HG03571 (cell line): Measurements from ENCODE around the gene MSI2.

Source experiments
- ATAC-seq: cut with Tn5 transposase; IDR thresholded peaks from one replicate; pipeline ENCODE4 v1.9.1; 2021; ENCODE audit not compliant: unreplicated experiment

The MSI2 gene

DNA sequence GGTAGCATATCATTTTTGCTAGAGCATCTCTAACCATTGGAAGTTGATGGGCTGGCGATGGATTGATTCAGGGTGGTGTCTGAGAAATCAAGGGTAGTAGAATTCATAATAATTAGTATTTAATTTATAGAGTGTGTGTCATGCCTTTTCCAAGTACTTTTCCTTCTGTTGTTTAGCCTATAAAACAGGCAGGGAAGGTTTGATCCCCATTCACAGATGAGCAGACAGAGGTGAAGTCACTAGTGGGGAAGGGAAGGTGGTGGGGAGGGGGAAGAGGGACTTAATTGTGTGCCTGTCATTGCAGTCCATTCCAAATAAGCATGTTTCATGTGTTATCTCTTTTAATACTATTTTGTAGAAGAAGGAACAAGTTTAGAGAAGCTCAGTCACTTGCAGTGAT, 131.3 kb downstream of the MSI2 start:
- ATAC-seq, result no peak

GRCh38 chr17:57388131-57388725, 131.9 kb downstream of the MSI2 start:
- ATAC-seq, result no peak

DNA sequence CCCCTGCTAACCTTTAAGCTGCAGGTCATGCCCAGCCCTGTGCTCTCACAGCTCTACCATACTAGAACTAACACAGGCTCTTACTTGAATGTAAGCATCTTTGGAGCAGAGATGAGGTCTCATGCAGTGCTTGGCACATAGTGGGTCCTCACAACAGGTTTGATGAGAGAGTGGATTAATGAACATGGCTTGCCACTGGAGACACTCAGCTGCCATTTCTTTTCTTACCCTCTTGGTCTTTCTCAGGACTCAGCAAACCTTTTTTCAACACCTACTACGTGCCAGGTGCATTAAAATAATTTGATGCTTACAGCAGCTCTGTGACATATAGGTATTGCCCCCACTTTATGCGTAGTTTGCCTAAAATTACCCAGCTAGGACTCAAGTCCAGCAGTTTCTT, 133.2 kb downstream of the MSI2 start:
- no peak for ATAC-seq

DNA sequence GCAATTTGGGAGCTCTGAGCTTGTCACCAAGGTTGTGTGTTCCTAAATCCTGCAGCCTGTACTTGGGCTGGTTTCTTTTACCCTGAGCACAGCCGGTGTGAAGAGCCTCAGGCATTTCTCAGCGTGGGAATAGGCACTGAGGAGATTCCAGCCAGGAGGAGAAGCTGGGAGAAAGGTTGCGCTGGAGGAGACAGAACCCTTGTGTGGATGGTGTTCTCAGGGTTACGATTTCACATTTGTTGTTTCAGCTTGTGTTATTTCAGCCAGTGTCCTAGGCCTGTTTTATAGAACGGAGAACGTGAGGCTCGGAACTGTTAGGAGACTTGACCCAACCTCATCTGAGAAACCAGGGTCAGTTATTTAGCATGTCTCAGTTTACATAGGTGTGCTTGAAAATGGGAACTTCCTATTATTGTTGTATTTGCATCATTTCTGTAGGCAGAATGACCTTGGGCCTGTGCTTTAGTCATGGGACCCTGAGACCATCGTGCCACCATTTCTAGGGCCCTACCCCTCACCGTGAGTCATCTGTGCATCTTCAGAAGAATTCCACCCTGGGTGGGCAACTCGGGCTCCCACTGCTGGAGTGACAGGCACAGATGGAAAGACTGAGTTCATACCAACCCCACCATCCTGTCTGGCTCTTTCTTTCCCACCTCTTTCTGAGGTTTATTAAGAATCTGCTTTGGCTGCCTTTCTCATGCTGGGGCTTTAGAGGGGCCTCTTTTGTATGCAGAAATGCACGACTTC, 134.9 kb downstream of the MSI2 start:
- no peak for ATAC-seq

- no peak for ATAC-seq
Measured at GRCh38 chr17:57391857-57392471, 135.6 kb downstream of the MSI2 start.

DNA sequence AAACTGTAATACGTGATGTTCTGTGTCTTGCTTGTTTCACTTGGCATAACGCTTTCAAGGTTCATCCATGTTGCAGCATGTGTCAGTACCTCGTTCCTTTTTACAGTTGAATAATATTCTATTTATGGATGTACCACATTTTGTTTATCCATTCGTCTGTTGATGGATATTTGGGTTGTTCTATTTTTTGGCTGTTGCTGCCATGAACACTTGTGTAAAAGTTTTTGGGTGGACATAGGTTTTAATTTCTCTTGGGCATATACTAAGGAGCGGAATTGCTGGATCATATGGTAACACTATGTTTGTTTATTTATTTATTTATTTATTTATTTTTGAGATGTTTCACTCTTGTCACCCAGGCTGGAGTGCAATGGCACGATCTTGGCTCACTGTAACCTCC, 137.0 kb downstream of the MSI2 start:
- ATAC-seq, result no peak

- no peak for ATAC-seq
Measured at GRCh38 chr17:57394375-57394774, 138.1 kb downstream of the MSI2 start.

GRCh38 chr17:57395721-57396321, 139.5 kb downstream of the MSI2 start:
- no peak for ATAC-seq

DNA sequence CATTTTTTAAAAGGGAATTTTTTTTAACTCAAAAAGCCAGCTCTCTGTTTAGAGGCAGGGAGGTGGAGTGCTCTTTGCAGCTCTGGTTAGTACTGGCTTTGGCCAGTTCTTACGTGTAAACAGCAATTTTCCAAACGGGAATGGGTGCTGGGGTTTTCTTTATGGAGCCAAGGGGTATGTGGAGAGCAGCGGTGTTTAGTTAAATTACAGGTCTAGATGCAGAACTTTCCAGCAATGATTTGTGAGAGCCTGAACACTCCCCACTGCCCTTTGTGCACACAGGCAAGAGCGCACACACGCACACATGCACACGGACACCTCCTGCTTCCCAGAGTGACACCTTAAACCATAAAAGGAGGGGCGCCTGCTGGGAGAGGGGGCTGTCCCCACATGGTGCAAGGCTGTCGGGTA, 140.2 kb downstream of the MSI2 start:
- ATAC-seq, result no peak

GRCh38 chr17:57397402-57397801, 141.1 kb downstream of the MSI2 start:
- ATAC-seq, result no peak

GRCh38 chr17:57399690-57400089, 143.4 kb downstream of the MSI2 start:
- no peak for ATAC-seq

GRCh38 chr17:57400648-57401047, 144.3 kb downstream of the MSI2 start:
- ATAC-seq, result no peak

GRCh38 chr17:57401556-57402488, 145.5 kb downstream of the MSI2 start:
- ATAC-seq, result no peak

DNA sequence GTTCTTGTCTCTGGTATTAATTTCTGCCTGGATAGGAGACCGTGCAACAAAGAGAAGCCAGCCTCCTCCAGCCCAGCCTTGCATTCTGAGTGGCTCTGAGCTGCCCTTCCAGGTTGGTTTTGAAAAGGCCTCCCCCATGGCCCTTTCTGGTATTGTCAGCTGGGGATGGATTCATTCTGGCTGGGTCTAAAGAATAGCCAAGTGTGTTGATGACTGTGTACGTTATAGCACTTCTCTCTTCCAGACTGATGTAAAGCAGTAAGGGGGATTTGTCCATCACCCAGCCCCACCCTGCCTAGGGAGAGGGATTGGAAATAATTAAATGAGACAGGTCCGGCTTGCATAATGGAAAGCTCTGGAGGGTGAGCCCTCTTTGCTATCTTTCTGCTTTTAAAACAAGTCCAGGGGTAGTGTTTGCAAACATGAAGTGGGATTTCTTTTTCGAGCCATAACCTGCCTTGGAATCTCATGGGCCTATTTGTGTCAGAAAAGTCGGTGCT, 146.4 kb downstream of the MSI2 start:
- no peak for ATAC-seq

DNA sequence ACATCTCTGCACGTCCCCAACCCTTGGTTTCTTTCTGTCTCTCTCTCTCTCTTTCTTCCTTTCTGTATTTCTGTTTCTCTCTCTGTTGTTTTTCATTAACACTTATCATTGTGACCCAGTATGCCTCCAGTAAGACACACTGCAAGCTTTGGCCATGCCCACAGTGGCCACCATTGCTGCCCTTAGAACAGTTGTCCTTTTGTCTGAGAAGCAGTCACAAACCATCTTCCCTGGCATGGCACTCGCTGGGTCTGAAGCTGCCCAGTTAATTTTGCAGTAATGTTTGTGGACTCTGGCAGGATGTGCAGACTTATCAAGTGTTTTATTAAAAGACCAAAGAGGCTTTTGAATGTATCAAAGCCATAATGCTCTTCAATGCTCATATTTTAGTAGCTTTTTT, 146.9 kb downstream of the MSI2 start:
- ATAC-seq, result no peak

DNA sequence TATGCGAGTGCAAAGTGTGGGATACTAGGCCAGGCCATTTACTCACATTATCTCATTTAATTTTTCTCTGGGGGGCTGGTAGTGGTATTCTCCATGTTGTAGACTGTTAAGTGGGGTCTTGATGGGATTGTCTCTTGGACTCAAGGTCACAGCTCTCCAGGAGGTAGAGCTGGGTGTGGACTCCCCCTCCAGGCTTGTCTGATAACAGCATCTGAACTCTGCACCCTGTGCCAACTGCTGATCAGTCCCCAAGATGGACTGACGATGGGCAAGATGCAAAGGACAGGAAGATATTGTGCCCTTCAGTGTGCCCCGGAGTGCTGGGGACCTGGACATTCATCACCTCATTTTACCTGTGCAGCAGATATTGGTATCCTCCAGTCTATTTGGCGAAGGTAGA, 147.8 kb downstream of the MSI2 start:
- no peak for ATAC-seq

DNA sequence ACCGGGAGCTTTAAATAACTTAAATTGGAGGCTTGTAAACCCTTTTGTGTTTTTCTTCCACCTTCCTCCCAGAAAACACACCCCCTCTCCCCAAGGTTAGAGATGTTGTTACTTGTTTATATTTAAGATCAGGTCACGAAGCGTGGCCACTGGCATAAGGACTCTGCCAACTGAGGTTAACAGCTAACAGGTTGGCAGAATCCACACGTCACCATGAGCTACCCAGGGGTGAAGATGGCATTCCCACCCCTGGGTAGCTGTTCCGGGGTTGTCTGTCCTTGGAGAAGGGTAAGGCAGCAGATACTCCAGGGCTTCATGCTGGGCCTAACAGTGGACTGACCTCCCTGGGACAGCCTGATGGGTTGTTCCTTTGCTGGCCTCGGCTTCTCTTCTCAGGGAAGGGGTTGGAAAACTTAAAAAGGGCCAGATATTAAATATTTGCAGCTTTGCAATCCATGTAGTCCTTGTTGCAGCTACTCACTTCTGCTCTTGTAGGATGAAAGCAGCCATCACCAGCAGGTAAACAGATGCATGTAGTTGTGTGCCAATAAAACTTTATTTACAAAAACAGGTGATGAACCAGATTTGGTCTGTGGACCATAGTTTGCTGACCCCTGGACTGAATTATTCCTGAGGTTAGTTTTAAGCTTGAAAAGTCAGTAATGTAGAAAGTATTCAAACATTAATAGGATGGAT, 148.6 kb downstream of the MSI2 start:
- no peak for ATAC-seq

GRCh38 chr17:57405491-57406072, 149.3 kb downstream of the MSI2 start:
- no peak for ATAC-seq

DNA sequence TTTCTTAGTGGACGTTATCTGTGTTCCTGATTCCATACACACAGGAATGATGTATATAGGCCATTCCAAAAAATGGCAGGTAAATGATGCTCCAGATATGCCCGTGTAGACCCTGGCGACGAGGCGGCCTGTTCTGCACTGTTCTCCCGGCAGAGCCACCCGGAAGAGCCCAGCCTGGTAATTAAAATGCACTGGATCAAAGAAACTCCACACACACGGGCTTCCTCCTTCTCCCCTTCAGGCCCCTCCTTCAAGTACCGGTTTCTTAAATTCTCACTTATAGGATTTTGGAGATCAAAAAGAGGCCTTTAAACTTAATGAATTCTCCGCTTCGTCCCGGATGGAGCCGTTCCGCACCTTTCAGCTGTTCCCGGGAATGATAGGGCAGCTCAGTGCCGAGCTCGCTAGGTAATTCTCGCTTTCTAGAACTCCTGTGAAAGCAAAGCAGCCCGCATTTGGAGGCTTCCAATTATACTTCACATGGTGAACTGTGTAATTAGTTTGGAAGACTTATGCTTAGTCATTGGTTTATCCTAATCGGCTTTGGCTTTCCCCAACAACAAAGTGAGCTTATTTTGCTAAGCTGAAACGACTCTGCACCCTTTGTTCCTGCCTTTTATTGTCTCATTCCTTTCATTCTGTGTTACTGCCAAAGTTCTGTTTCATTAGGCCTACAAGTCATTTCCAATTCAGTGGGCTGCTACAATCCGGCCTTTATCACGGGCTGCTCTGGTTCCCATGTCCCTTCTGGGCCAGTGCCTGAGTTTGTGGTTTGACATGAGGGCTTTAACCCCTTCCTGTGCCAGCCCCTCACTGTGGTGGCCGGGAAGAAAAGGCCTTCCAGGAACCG, 150.0 kb downstream of the MSI2 start:
- no peak for ATAC-seq
